ENCODE measurements around the gene PDCL3.

PDCL3 gene

GRCh38 chr2:100613719-100614118 is 50.9 kb downstream of the PDCL3 start:
- no peaks in the 10 kb centered on the region for H3K9me3 Mint-ChIP-seq (ENCODE audit: low read depth)
- H3K27me3 Mint-ChIP-seq, result no peaks in the 10 kb centered on the region
- no peak overlapping the region for H3K4me3 Mint-ChIP-seq
- no peak overlapping the region for H3K27ac Mint-ChIP-seq
- peaks cover 7% of the 10 kb centered on the region for H3K4me1 Mint-ChIP-seq (ENCODE audit: low read depth)
- H3K36me3 Mint-ChIP-seq, result no peaks in the 10 kb centered on the region

GRCh38 chr2:100614455-100615000 is 51.7 kb downstream of the PDCL3 start:
- Mint-ChIP-seq H3K9me3 (ENCODE audit: low read depth) (no peaks in the 10 kb centered on the region), H3K4me3 (no peak overlapping the region), H3K36me3 (no peaks in the 10 kb centered on the region), H3K4me1 (ENCODE audit: low read depth) (peaks cover 7% of the 10 kb centered on the region), H3K27ac (no peak overlapping the region), H3K27me3 (no peaks in the 10 kb centered on the region)

- Mint-ChIP-seq H3K27ac (no peak overlapping the region), H3K4me1 (ENCODE audit: low read depth) (peaks cover 7% of the 10 kb centered on the region), H3K4me3 (no peak overlapping the region), H3K9me3 (ENCODE audit: low read depth) (no peaks in the 10 kb centered on the region), H3K27me3 (no peaks in the 10 kb centered on the region), H3K36me3 (no peaks in the 10 kb centered on the region)
These were observed 52.7 kb downstream of the PDCL3 start for GRCh38 chr2:100615471-100615870.

GRCh38 chr2:100615886-100616285 is 53.1 kb downstream of the PDCL3 start:
- H3K4me1 Mint-ChIP-seq (ENCODE audit: low read depth), result peaks cover 7% of the 10 kb centered on the region
- no peak overlapping the region for H3K4me3 Mint-ChIP-seq
- H3K27me3 Mint-ChIP-seq, result no peaks in the 10 kb centered on the region
- no peaks in the 10 kb centered on the region for H3K36me3 Mint-ChIP-seq
- no peaks in the 10 kb centered on the region for H3K9me3 Mint-ChIP-seq (ENCODE audit: low read depth)
- no peak overlapping the region for H3K27ac Mint-ChIP-seq

- peaks cover 7% of the 10 kb centered on the region for H3K4me1 Mint-ChIP-seq (ENCODE audit: low read depth)
- H3K4me3 Mint-ChIP-seq, result no peak overlapping the region
- no peaks in the 10 kb centered on the region for H3K9me3 Mint-ChIP-seq (ENCODE audit: low read depth)
- no peak overlapping the region for H3K27ac Mint-ChIP-seq
- H3K36me3 Mint-ChIP-seq, result no peaks in the 10 kb centered on the region
- no peaks in the 10 kb centered on the region for H3K27me3 Mint-ChIP-seq
These were observed 54.1 kb downstream of the PDCL3 start for GRCh38 chr2:100616841-100617390.

GRCh38 chr2:100619951-100620350 is 57.2 kb downstream of the PDCL3 start:
- Mint-ChIP-seq H3K4me3 (no peak overlapping the region), H3K36me3 (no peaks in the 10 kb centered on the region)

GRCh38 chr2:100620481-100620880 is 57.7 kb downstream of the PDCL3 start:
- no peak overlapping the region for H3K27ac Mint-ChIP-seq

More at GRCh38 chr2:100619951-100620350, 57.2 kb downstream of the PDCL3 start:
- Mint-ChIP-seq H3K27me3 (no peaks in the 10 kb centered on the region), H3K4me1 (ENCODE audit: low read depth) (peaks cover 7% of the 10 kb centered on the region), H3K9me3 (ENCODE audit: low read depth) (no peaks in the 10 kb centered on the region), H3K27ac (no peak overlapping the region)

GRCh38 chr2:100621371-100621951 is 58.7 kb downstream of the PDCL3 start:
- Mint-ChIP-seq H3K4me1 (ENCODE audit: low read depth) (peaks cover 7% of the 10 kb centered on the region), H3K27me3 (no peaks in the 10 kb centered on the region), H3K36me3 (no peaks in the 10 kb centered on the region), H3K9me3 (ENCODE audit: low read depth) (no peaks in the 10 kb centered on the region), H3K4me3 (no peak overlapping the region), H3K27ac (no peak overlapping the region)

More at GRCh38 chr2:100620481-100620880, 57.7 kb downstream of the PDCL3 start:
- Mint-ChIP-seq H3K27me3 (no peaks in the 10 kb centered on the region), H3K36me3 (no peaks in the 10 kb centered on the region), H3K9me3 (ENCODE audit: low read depth) (no peaks in the 10 kb centered on the region), H3K4me1 (ENCODE audit: low read depth) (peaks cover 7% of the 10 kb centered on the region), H3K4me3 (no peak overlapping the region)

GRCh38 chr2:100623033-100623715 is 60.4 kb downstream of the PDCL3 start:
- Mint-ChIP-seq H3K36me3 (no peaks in the 10 kb centered on the region), H3K4me1 (ENCODE audit: low read depth) (no peaks in the 10 kb centered on the region), H3K27me3 (no peaks in the 10 kb centered on the region), H3K27ac (no peak overlapping the region), H3K4me3 (no peak overlapping the region), H3K9me3 (ENCODE audit: low read depth) (no peaks in the 10 kb centered on the region)

GRCh38 chr2:100623930-100624329 is 61.1 kb downstream of the PDCL3 start:
- H3K9me3 Mint-ChIP-seq (ENCODE audit: low read depth), result no peaks in the 10 kb centered on the region

GRCh38 chr2:100624536-100624935 is 61.7 kb downstream of the PDCL3 start:
- Mint-ChIP-seq H3K4me3 (no peak overlapping the region), H3K27me3 (no peaks in the 10 kb centered on the region), H3K27ac (no peak overlapping the region), H3K36me3 (no peaks in the 10 kb centered on the region), H3K4me1 (ENCODE audit: low read depth) (no peaks in the 10 kb centered on the region), H3K9me3 (ENCODE audit: low read depth) (no peaks in the 10 kb centered on the region)

More at GRCh38 chr2:100623930-100624329, 61.1 kb downstream of the PDCL3 start:
- H3K36me3 Mint-ChIP-seq, result no peaks in the 10 kb centered on the region
- no peak overlapping the region for H3K27ac Mint-ChIP-seq
- H3K4me1 Mint-ChIP-seq (ENCODE audit: low read depth), result no peaks in the 10 kb centered on the region
- no peak overlapping the region for H3K4me3 Mint-ChIP-seq
- H3K27me3 Mint-ChIP-seq, result no peaks in the 10 kb centered on the region

- Mint-ChIP-seq H3K4me3 (no peak overlapping the region), H3K27me3 (no peaks in the 10 kb centered on the region), H3K4me1 (ENCODE audit: low read depth) (peaks cover 9% of the 10 kb centered on the region), H3K9me3 (ENCODE audit: low read depth) (no peaks in the 10 kb centered on the region), H3K36me3 (no peaks in the 10 kb centered on the region), H3K27ac (no peak overlapping the region)
These were observed 62.9 kb downstream of the PDCL3 start for GRCh38 chr2:100625717-100626116.

Data from activated naive CD8-positive, alpha-beta T cell (primary cell).